ENCODE data around the gene CPZ. TPM values are rescaled to one million over a fixed set of nuclear protein-coding genes. Genes with fewer than 3 reads are reported as not detected.

The CPZ gene
- total and polyA plus RNA-seq, 12 donors: 0.53 to 6.4 (median 3.9) TPM

DNA sequence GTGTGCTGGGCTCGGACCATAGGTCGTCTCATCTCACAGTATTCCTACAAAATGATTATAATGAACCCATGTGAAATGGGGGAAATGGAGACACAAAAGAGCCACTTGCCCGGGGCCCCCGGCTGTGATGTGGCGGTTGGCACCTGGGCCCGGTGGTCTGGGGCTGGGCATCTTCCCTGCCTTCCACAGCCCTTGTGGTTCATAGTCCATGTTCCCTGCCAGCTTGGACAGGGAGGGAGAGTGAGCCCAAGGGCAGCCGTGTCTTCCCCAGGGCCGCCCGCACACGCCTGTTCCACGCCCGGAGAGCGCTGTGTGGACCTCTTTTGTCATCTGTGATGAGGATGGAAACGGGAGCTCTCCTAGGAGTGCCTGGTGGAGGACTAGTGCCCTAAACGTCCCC is 5.2 kb downstream of the CPZ start:
- Histone ChIP-seq H3K9me3 (replicated peaks in 1 of 3) (no peaks in the 10 kb centered on the region), H3K27ac (no peak overlapping the region), H3K4me3 (no peak overlapping the region), H3K27me3 (peaks cover under 1% of the 10 kb centered on the region), H3K36me3 (replicated peaks in 1 of 2) (no peaks in the 10 kb centered on the region), H3K4me1 (replicated peaks in 1 of 2) (no peaks in the 10 kb centered on the region)
- 76 to 87% (median 81%) methylated on average over 11 to 15 of the region's 15 CpGs for WGBS, 4 donors
- TF ChIP-seq POLR2A (IDR thresholded peaks at IDR 0.05): no peak
- TF ChIP-seq, protein P1, sequence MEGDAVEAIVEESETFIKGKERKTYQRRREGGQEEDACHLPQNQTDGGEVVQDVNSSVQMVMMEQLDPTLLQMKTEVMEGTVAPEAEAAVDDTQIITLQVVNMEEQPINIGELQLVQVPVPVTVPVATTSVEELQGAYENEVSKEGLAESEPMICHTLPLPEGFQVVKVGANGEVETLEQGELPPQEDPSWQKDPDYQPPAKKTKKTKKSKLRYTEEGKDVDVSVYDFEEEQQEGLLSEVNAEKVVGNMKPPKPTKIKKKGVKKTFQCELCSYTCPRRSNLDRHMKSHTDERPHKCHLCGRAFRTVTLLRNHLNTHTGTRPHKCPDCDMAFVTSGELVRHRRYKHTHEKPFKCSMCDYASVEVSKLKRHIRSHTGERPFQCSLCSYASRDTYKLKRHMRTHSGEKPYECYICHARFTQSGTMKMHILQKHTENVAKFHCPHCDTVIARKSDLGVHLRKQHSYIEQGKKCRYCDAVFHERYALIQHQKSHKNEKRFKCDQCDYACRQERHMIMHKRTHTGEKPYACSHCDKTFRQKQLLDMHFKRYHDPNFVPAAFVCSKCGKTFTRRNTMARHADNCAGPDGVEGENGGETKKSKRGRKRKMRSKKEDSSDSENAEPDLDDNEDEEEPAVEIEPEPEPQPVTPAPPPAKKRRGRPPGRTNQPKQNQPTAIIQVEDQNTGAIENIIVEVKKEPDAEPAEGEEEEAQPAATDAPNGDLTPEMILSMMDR (IDR thresholded peaks at IDR 0.05): no peak
- intact Hi-C loops (cut with DNase I): loop anchor here in 1 of 2 donors (10.0 kb wide), 1 partner anchor 353 kb away; no protein-coding TSS in a partner anchor
- DNase-seq: no peak

DNA sequence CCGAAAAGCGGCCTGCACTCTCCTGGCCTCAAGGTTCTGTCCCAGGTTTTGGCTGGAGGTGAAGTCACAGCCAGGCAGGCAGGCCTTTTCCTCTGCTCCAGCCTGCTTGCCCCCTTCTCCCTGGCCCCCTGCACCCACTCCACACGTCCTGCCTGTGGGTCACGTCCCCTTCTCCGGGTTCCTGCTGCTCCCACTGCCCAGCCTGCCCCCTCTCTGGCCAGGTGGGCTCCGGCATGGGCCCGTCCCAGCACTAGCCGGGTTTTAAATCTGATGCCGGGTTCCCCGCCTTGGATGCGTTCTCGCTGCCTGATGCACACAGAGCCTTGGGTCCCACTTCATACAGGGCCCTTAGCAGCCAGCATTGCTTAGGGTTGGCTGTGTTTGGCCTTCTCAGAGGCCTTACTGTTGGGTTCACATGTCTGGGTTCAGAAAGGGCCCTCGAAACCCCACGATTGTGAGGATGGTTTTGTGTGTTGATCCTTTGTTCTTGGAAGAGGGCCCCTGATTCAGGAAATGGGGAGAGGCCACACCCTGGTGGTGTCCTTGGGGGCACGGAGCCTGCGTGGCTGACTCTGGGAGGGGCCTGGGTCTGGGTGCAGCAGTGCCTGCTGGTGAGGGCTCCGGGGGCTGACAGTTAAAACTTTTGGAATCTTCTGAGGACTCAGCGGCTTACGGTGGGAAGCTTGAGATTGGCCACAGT is 6.0 kb downstream of the CPZ start:
- Histone ChIP-seq H3K36me3 (replicated peaks in 1 of 2) (no peaks in the 10 kb centered on the region), H3K27ac (no peak overlapping the region), H3K4me3 (no peak overlapping the region), H3K4me1 (replicated peaks in 1 of 2) (no peaks in the 10 kb centered on the region), H3K27me3 (no peaks in the 10 kb centered on the region), H3K9me3 (replicated peaks in 1 of 3) (no peaks in the 10 kb centered on the region)
- intact Hi-C loops (cut with DNase I): loop anchor here in 1 of 2 donors (10.0 kb wide), 1 partner anchor 354 kb away; no protein-coding TSS in a partner anchor
- TF ChIP-seq POLR2A (IDR thresholded peaks at IDR 0.05): no peak
- WGBS, 4 donors: 64 to 85% (median 77%) methylated on average over 10 to 19 of the region's 19 CpGs
- DNase-seq: no peak

DNA sequence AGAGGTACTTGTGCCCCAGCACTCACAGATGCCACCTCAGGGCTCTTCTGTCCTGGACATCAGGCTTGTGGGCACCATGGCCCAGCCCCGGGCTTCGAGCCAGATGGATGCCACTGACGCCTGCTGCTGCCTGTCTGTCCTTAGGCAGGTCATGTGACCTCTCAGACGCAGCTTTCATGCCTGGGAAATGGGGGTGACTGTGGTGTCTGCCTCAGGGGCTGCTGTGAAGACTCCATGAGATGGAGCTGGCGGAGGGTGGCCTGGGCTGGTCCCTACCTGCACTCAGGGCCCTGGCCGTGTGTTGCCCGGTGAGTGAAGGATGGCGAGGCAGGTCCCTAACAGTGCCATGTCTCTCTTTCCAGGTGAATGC is 6.5 kb downstream of the CPZ start:
- Histone ChIP-seq H3K27ac (no peak overlapping the region), H3K27me3 (no peaks in the 10 kb centered on the region), H3K9me3 (replicated peaks in 1 of 3) (no peaks in the 10 kb centered on the region), H3K4me3 (no peak overlapping the region), H3K36me3 (replicated peaks in 1 of 2) (no peaks in the 10 kb centered on the region), H3K4me1 (replicated peaks in 1 of 2) (no peaks in the 10 kb centered on the region)
- DNase-seq: peak in 1 of 7 donors; percentile 58
- intact Hi-C loops (cut with DNase I): loop anchor here in 1 of 2 donors (10.0 kb wide), 1 partner anchor 354 kb away; no protein-coding TSS in a partner anchor
- 68 to 89% (median 75%) methylated on average over 7 to 8 of the region's 8 CpGs for WGBS, 4 donors
- TF ChIP-seq POLR2A (IDR thresholded peaks at IDR 0.05): no peak
- TF ChIP-seq, protein P1 (IDR thresholded peaks at IDR 0.05): no peak

DNA sequence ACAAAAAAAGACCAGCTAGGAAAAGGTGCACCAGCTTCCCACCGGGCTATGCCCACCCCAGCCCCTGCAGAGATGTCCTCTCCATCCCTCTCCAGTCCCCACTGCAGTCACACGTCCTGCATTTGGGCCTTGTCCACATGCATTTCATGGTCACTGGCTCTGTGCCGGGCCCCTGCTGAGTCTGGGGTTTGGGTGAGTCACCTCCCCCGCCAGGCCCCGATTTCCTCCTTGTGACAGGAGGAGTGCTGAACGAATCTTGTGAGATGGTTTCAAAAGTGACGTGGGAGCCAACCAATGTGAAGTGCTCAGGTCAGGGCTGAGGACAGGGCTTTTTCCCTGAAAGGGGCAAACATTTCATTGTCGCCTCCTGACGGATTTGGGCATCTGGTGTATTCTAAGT is 7.1 kb downstream of the CPZ start:
- no peaks in the 10 kb centered on the region for H3K36me3 ChIP-seq (replicated peaks in 1 of 2)
- intact Hi-C loops (cut with DNase I): loop anchor here (10.0 kb wide), 3 partner anchors 285 to 355 kb away; no protein-coding TSS in a partner anchor
- H3K4me1 ChIP-seq (replicated peaks in 1 of 2): no peaks in the 10 kb centered on the region
- TF ChIP-seq, protein P1 (IDR thresholded peaks at IDR 0.05): no peak
- TF ChIP-seq POLR2A (IDR thresholded peaks at IDR 0.05): no peak
- H3K4me3 ChIP-seq: no peak overlapping the region
- H3K27me3 ChIP-seq: no peaks in the 10 kb centered on the region
- 43 to 55% (median 48%) methylated on average over 8 to 9 of the region's 9 CpGs for WGBS, 4 donors
- peak in 3 of 7 donors; percentile 22 to 44 (median 23) for DNase-seq
- no peak overlapping the region for H3K27ac ChIP-seq
- H3K9me3 ChIP-seq (replicated peaks in 1 of 3): no peaks in the 10 kb centered on the region

Data from adrenal gland (tissue), 12 donors.